ENCODE data around the gene ITGAV. TPM values are rescaled to one million over a fixed set of nuclear protein-coding genes. Genes with fewer than 3 reads are reported as not detected.

The ITGAV gene
- total RNA-seq, result 343 and 346 TPM in 2 replicates

GRCh38 chr2:186589612-186590349 lies at the start of gene ITGAV:
ITGAV (plus strand) TSS chr2:186590056; CDS start chr2:186590339, 283 bp downstream.

Other genes starting within 250 kb of the ITGAV start
- gene ZC3H15, start 103.8 kb upstream of the ITGAV start, total RNA-seq, result 48.7 and 55.7 TPM in 2 replicates
- 17.6 and 27.2 TPM in 2 replicates for gene FAM171B, start 104.0 kb downstream of the ITGAV start, total RNA-seq